Stomach smooth muscle (tissue), 2 donors: Measurements from ENCODE around the gene OR10C1.
"Not testable (repeated sequence)": the region's sequence is repeated elsewhere in the genome, so short reads cannot be mapped to it uniquely, and the experiment has no call there.

Experiments used
- H3K27ac ChIP-seq: one replicate; pipeline ENCODE4 v1.7.0; 2013; ENCODE audit warnings: mild to moderate bottlenecking, low read length, inconsistent platforms
- H3K27me3 ChIP-seq, 2 donors: one replicate each; pipeline ENCODE4 v1.7.0; 2013; ENCODE audit warnings: low read length in 2 of 2; ENCODE audit not compliant: insufficient read depth in 2 of 2, control insufficient read depth in 1 of 2
- H3K36me3 ChIP-seq, 2 donors: one replicate each; pipeline ENCODE4 v1.7.0; 2013; ENCODE audit warnings: low read length in 2 of 2; ENCODE audit not compliant: control insufficient read depth in 2 of 2, insufficient read depth in 2 of 2
- H3K4me1 ChIP-seq: one replicate; pipeline ENCODE4 v1.7.0; 2013; ENCODE audit warnings: low read length; ENCODE audit not compliant: control insufficient read depth, insufficient read depth
- H3K4me3 ChIP-seq, 2 donors: one replicate each; pipeline ENCODE4 v1.7.0; 2013; ENCODE audit warnings: low read length in 2 of 2
- H3K9ac ChIP-seq, 2 donors: one replicate each; pipeline ENCODE4 v1.7.0; 2013; ENCODE audit warnings: low read length in 2 of 2, mild to moderate bottlenecking in 1 of 2
- H3K9me3 ChIP-seq, 2 donors: one replicate each; pipeline ENCODE4 v1.7.0; 2013; ENCODE audit warnings: low read length in 2 of 2; ENCODE audit not compliant: control insufficient read depth in 2 of 2
- donor health status: healthy.
- donor health status: Pancreatic carcinoma.

The OR10C1 gene

GRCh38 chr6:29439006-29439405 is at the start of gene OR10C1:
Gene OR10C1 (plus strand): TSS chr6:29439306. CDS start chr6:29440016, 710 bp downstream.
- Histone ChIP-seq H3K9me3 (peaks cover 0 to 3% of the 10 kb centered on the region in 2 donors), H3K36me3 (no peaks in the 10 kb centered on the region), H3K4me3 (no peak within 1 kb of the TSS), H3K27me3 (no peaks in the 10 kb centered on the region), H3K4me1 (no peaks in the 10 kb centered on the region), H3K9ac (no peak within 1 kb of the TSS), H3K27ac (no peak within 1 kb of the TSS)

- H3K4me3 ChIP-seq = no peak within 1 kb of the TSS
- no peaks in the 10 kb centered on the region for H3K36me3 ChIP-seq
- no peaks in the 10 kb centered on the region for H3K4me1 ChIP-seq
- H3K27ac ChIP-seq = no peak within 1 kb of the TSS
- H3K27me3 ChIP-seq = no peaks in the 10 kb centered on the region
- H3K9me3 ChIP-seq = no peaks in the 10 kb centered on the region
- H3K9ac ChIP-seq = no peak within 1 kb of the TSS
These were observed 43.8 kb upstream of the OR10C1 start, which contains the start of gene OR12D2 for GRCh38 chr6:29395331-29395730. Gene OR12D2 (plus strand): TSS chr6:29395631. CDS start chr6:29396700, 1,069 bp downstream.

GRCh38 chr6:29399525-29399924 is 39.6 kb upstream of the OR10C1 start:
- Histone ChIP-seq H3K9ac (no peak overlapping the region), H3K4me3 (no peak overlapping the region), H3K27ac (no peak overlapping the region), H3K9me3 (no peaks in the 10 kb centered on the region), H3K4me1 (no peaks in the 10 kb centered on the region), H3K27me3 (no peaks in the 10 kb centered on the region), H3K36me3 (no peaks in the 10 kb centered on the region)

DNA sequence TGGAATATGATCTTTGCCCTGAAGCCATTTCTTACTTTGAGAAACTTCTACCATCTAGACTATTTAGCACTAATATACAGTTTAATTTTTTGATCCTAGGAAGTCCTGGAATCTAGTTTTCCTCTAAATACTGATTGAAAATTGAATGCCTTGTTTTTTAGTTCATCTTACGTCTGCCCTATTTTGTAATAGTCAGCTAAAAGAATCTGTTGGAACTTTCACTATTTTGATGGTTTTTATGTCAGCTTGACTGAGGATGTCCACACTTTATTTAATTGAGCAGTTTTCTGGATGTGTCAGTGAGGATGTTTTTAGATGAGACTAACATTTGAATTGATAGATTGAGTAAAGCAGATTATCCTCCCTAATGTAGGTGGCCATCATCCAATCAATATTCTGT is 35.3 kb upstream of the OR10C1 start:
- no peak overlapping the region for H3K9ac ChIP-seq
- no peak overlapping the region for H3K27ac ChIP-seq
- no peak overlapping the region for H3K4me3 ChIP-seq
- H3K9me3 ChIP-seq = peaks cover 0 to 3% of the 10 kb centered on the region in 2 donors
- H3K27me3 ChIP-seq = no peaks in the 10 kb centered on the region
- no peaks in the 10 kb centered on the region for H3K4me1 ChIP-seq
- H3K36me3 ChIP-seq = no peaks in the 10 kb centered on the region

- Histone ChIP-seq H3K9me3 (no peaks in the 10 kb centered on the region), H3K4me3 (no peak within 1 kb of the TSS), H3K9ac (no peak within 1 kb of the TSS), H3K27me3 (no peaks in the 10 kb centered on the region), H3K27ac (no peak within 1 kb of the TSS), H3K4me1 (no peaks in the 10 kb centered on the region), H3K36me3 (no peaks in the 10 kb centered on the region)
These were observed 24.5 kb upstream of the OR10C1 start, which contains the start of gene OR12D1 for GRCh38 chr6:29414588-29414987. Gene OR12D1 (plus strand): TSS chr6:29414928.

GRCh38 chr6:29419516-29419915 is 19.6 kb upstream of the OR10C1 start:
- Histone ChIP-seq H3K36me3 (no peaks in the 10 kb centered on the region), H3K4me1 (no peaks in the 10 kb centered on the region), H3K9me3 (no peaks in the 10 kb centered on the region), H3K27ac (no peak overlapping the region), H3K9ac (no peak overlapping the region), H3K27me3 (no peaks in the 10 kb centered on the region), H3K4me3 (no peak overlapping the region)

DNA sequence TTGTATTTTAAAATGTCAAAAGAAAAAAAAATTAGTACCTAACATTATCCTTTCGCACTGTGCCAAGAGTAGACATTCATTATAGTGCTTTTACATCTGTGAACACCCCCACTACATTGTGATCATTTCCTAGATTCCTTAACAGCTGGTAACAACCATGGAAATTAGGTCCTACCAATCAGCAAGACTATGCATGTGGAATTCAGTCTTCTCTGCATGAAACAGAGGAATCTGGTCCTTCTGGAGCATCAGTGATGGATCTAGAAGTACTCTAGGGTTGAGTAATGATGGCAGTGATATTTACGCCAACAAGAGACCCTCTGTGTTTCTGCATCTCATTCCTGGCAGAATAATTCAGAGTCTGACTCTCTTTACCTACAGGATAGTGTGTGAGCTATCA is 14.9 kb upstream of the OR10C1 start:
- H3K4me3 ChIP-seq = no peak overlapping the region
- no peaks in the 10 kb centered on the region for H3K4me1 ChIP-seq
- H3K27me3 ChIP-seq = no peaks in the 10 kb centered on the region
- no peak overlapping the region for H3K27ac ChIP-seq
- H3K9ac ChIP-seq = no peak overlapping the region
- H3K36me3 ChIP-seq = no peaks in the 10 kb centered on the region
- H3K9me3 ChIP-seq = no peaks in the 10 kb centered on the region

- H3K36me3 ChIP-seq = no peaks in the 10 kb centered on the region
- no peak overlapping the region for H3K4me3 ChIP-seq
- H3K9ac ChIP-seq = no peak overlapping the region
- H3K4me1 ChIP-seq = no peaks in the 10 kb centered on the region
- H3K27me3 ChIP-seq = no peaks in the 10 kb centered on the region
- no peaks in the 10 kb centered on the region for H3K9me3 ChIP-seq
- no peak overlapping the region for H3K27ac ChIP-seq
These were observed 14.5 kb upstream of the OR10C1 start for GRCh38 chr6:29424575-29424974.

- Histone ChIP-seq H3K4me3 (no peak overlapping the region), H3K27ac (no peak overlapping the region), H3K27me3 (no peaks in the 10 kb centered on the region)
These were observed 14.0 kb upstream of the OR10C1 start for GRCh38 chr6:29425075-29425474.

GRCh38 chr6:29426654-29427053 is 12.5 kb upstream of the OR10C1 start:
- Histone ChIP-seq H3K27ac (no peak overlapping the region), H3K9me3 (no peaks in the 10 kb centered on the region)

More at GRCh38 chr6:29425075-29425474, 14.0 kb upstream of the OR10C1 start:
- Histone ChIP-seq H3K36me3 (no peaks in the 10 kb centered on the region), H3K9me3 (no peaks in the 10 kb centered on the region), H3K9ac (no peak overlapping the region), H3K4me1 (no peaks in the 10 kb centered on the region)

DNA sequence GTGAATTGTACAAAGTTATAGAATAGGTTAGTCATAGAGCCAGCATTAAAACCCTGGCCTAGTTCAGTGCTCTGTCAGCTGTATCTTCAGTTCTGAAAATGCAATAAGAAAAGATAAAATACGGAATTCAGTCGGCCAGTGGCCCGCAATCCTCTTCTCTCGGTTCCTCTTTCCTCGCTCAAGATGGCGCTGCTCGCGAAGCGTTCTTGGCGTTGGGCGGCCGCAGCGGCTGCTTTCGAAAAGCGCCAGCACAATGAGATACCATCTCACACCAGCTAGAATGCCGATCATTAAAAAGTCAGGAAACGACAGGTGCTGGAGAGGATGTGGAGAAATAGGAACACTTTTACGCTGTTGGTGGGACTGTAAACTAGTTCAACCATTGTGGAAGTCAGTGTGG is 2.4 kb upstream of the OR10C1 start:
- not testable (repeated sequence) for H3K27ac ChIP-seq, H3K9me3 ChIP-seq, H3K4me3 ChIP-seq, H3K4me1 ChIP-seq, H3K36me3 ChIP-seq, H3K27me3 ChIP-seq, H3K9ac ChIP-seq

More at GRCh38 chr6:29426654-29427053, 12.5 kb upstream of the OR10C1 start:
- no peaks in the 10 kb centered on the region for H3K27me3 ChIP-seq
- no peaks in the 10 kb centered on the region for H3K36me3 ChIP-seq
- H3K4me3 ChIP-seq = no peak overlapping the region
- H3K4me1 ChIP-seq = no peaks in the 10 kb centered on the region
- no peak overlapping the region for H3K9ac ChIP-seq
